H7 (cell line): ENCODE results near the gene ZNF668. TPM values are rescaled to one million over a fixed set of nuclear protein-coding genes. Genes with fewer than 3 reads are reported as not detected.

ENCODE experiments used
- DNase-seq: peaks from one replicate; pipeline ENCODE4 v3.0.0; 2012
- H3K27me3 ChIP-seq: 2 replicates; pipeline ENCODE4 v1.6.0; 2011; ENCODE audit warnings: mild to moderate bottlenecking, low read length; ENCODE audit not compliant: control insufficient read depth, insufficient read depth
- H3K36me3 ChIP-seq: replicated peaks from 2 replicates; pipeline ENCODE4 v1.5.1; 2011; ENCODE audit warnings: low read length; ENCODE audit not compliant: control insufficient read depth, insufficient read depth
- H3K4me3 ChIP-seq: 2 replicates; pipeline ENCODE4 v1.5.1; 2011; ENCODE audit warnings: low read depth, mild to moderate bottlenecking, control low read depth, low read length, moderate library complexity; ENCODE audit not compliant: insufficient read depth
- total RNA-seq: library from RNA; depleted of rRNA; stranded (reverse); fragments of >200 nt; shearing (Covaris generic); gene quantifications from 2 replicates; pipeline ENCODE4 v1.2.3, GENCODE V29; 2014

Gene ZNF668
- total RNA-seq, 1 experiment from 2014 or later, result 19.9 TPM

- H3K4me3 ChIP-seq, result no peak overlapping the region
- DNase-seq, result peak; percentile 64
- H3K27me3 ChIP-seq, result no peaks in the 10 kb centered on the region
- peaks cover 35% of the 10 kb centered on the region for H3K36me3 ChIP-seq
Measured at GRCh38 chr16:31080035-31080629, 6.1 kb upstream of the ZNF668 start.

GRCh38 chr16:31079342-31079944 is 5.4 kb upstream of the ZNF668 start:
- DNase-seq, result no peak
- peaks cover 35% of the 10 kb centered on the region for H3K36me3 ChIP-seq
- H3K27me3 ChIP-seq, result no peaks in the 10 kb centered on the region
- no peak overlapping the region for H3K4me3 ChIP-seq

- peak; percentile 28 for DNase-seq
- H3K4me3 ChIP-seq, result no peak overlapping the region
- no peaks in the 10 kb centered on the region for H3K27me3 ChIP-seq
- peaks cover 35% of the 10 kb centered on the region for H3K36me3 ChIP-seq
Measured at GRCh38 chr16:31078597-31079341, 4.7 kb upstream of the ZNF668 start.

GRCh38 chr16:31077592-31078396 is 3.8 kb upstream of the ZNF668 start:
- H3K27me3 ChIP-seq, result no peaks in the 10 kb centered on the region
- H3K4me3 ChIP-seq, result no peak overlapping the region
- DNase-seq, result peak; percentile 70
- H3K36me3 ChIP-seq, result peaks cover 35% of the 10 kb centered on the region

GRCh38 chr16:31077024-31077423 is 3.0 kb upstream of the ZNF668 start:
- no peaks in the 10 kb centered on the region for H3K27me3 ChIP-seq
- no peak overlapping the region for H3K4me3 ChIP-seq
- DNase-seq, result no peak
- peaks cover 34% of the 10 kb centered on the region for H3K36me3 ChIP-seq

GRCh38 chr16:31076319-31076718 is 2.3 kb upstream of the ZNF668 start:
- Histone ChIP-seq H3K27me3 (no peaks in the 10 kb centered on the region), H3K4me3 (no peak overlapping the region), H3K36me3 (peaks cover 34% of the 10 kb centered on the region)
- DNase-seq, result peak; percentile 52

- DNase-seq, result no peak
- Histone ChIP-seq H3K4me3 (peak overlapping the region; percentile 69), H3K27me3 (no peaks in the 10 kb centered on the region), H3K36me3 (peaks cover 25% of the 10 kb centered on the region)
Measured at GRCh38 chr16:31074814-31075183, 759 bp upstream of the ZNF668 start.

- Histone ChIP-seq H3K4me3 (peak overlapping the region; percentile 69), H3K27me3 (no peaks in the 10 kb centered on the region), H3K36me3 (peaks cover 15% of the 10 kb centered on the region)
- DNase-seq, result peak; percentile 97
Measured at GRCh38 chr16:31073142-31073969, 684 bp downstream of the ZNF668 start.

GRCh38 chr16:31072540-31073141 is 1.4 kb downstream of the ZNF668 start:
- no peak for DNase-seq
- Histone ChIP-seq H3K4me3 (peak overlapping the region; percentile 69), H3K27me3 (no peaks in the 10 kb centered on the region), H3K36me3 (peaks cover 10% of the 10 kb centered on the region)

- no peak for DNase-seq
- no peaks in the 10 kb centered on the region for H3K27me3 ChIP-seq
- peaks cover 3% of the 10 kb centered on the region for H3K36me3 ChIP-seq
Measured at GRCh38 chr16:31071861-31072260, 2.2 kb downstream of the ZNF668 start.

GRCh38 chr16:31067342-31067741 is 6.7 kb downstream of the ZNF668 start:
- Histone ChIP-seq H3K4me3 (no peak overlapping the region), H3K27me3 (no peaks in the 10 kb centered on the region), H3K36me3 (no peaks in the 10 kb centered on the region; the same call in 1 of the 2 replicates)
- DNase-seq, result no peak

More at GRCh38 chr16:31071861-31072260, 2.2 kb downstream of the ZNF668 start:
- no peak overlapping the region for H3K4me3 ChIP-seq

GRCh38 chr16:31064882-31065461 is 9.1 kb downstream of the ZNF668 start:
- H3K27me3 ChIP-seq, result no peaks in the 10 kb centered on the region
- DNase-seq, result peak; percentile 32
- no peak overlapping the region for H3K4me3 ChIP-seq
- H3K36me3 ChIP-seq, result no peaks in the 10 kb centered on the region; the same call in none of the 2 replicates

- Histone ChIP-seq H3K36me3 (no peaks in the 10 kb centered on the region; the same call in none of the 2 replicates), H3K4me3 (no peak overlapping the region), H3K27me3 (no peaks in the 10 kb centered on the region)
- DNase-seq, result peak; percentile 38
Measured at GRCh38 chr16:31063843-31064611, 10.0 kb downstream of the ZNF668 start.
